ENCODE measurements around the gene MSH6.

MSH6 gene

GRCh38 chr2:47801118-47801517, 18.2 kb downstream of the MSH6 start:
- H3K4me3 ChIP-seq (ENCODE audit: low read depth, low read length) = no peak overlapping the region
- no peak for TF ChIP-seq CTCF (IDR thresholded peaks at IDR 0.05; ENCODE audit: low read depth, low read length)

- H3K4me3 ChIP-seq (ENCODE audit: low read depth, low read length) = no peak overlapping the region
- TF ChIP-seq CTCF (IDR thresholded peaks at IDR 0.05; ENCODE audit: low read depth, low read length) = no peak
Measured at GRCh38 chr2:47803363-47803762, 20.4 kb downstream of the MSH6 start.

- TF ChIP-seq CTCF (IDR thresholded peaks at IDR 0.05; ENCODE audit: low read depth, low read length) = no peak
- H3K4me3 ChIP-seq (ENCODE audit: low read depth, low read length) = no peak overlapping the region
Measured at GRCh38 chr2:47803770-47804169, 20.8 kb downstream of the MSH6 start.

- no peak for TF ChIP-seq CTCF (IDR thresholded peaks at IDR 0.05; ENCODE audit: low read depth, low read length)
- no peak overlapping the region for H3K4me3 ChIP-seq (ENCODE audit: low read depth, low read length)
Measured at GRCh38 chr2:47805850-47806249, 22.9 kb downstream of the MSH6 start.

GRCh38 chr2:47808614-47809013, 25.7 kb downstream of the MSH6 start:
- no peak for TF ChIP-seq CTCF (IDR thresholded peaks at IDR 0.05; ENCODE audit: low read depth, low read length)
- no peak overlapping the region for H3K4me3 ChIP-seq (ENCODE audit: low read depth, low read length)

- no peak overlapping the region for H3K4me3 ChIP-seq (ENCODE audit: low read depth, low read length)
- no peak for TF ChIP-seq CTCF (IDR thresholded peaks at IDR 0.05; ENCODE audit: low read depth, low read length)
Measured at GRCh38 chr2:47809903-47810302, 27.0 kb downstream of the MSH6 start.

- H3K4me3 ChIP-seq (ENCODE audit: low read depth, low read length) = no peak overlapping the region
- TF ChIP-seq CTCF (IDR thresholded peaks at IDR 0.05; ENCODE audit: low read depth, low read length) = no peak
Measured at GRCh38 chr2:47810850-47811249, 27.9 kb downstream of the MSH6 start.

All from WI38 (cell line).